Neural cell (in vitro differentiated cells): Measurements from ENCODE around the gene RPL26.

Experiments
- EP300 ChIP-seq: fragments of 450-650 bp; conservative IDR thresholded peaks from 2 replicates; pipeline ENCODE4 v1.6.1; 2014; ENCODE audit warnings: antibody characterized with exemption, mild to moderate bottlenecking, moderate library complexity; ENCODE audit not compliant: poor library complexity, severe bottlenecking
- EZH2 ChIP-seq: fragments of 200-600, 300-800 bp; shearing (Covaris generic), sonication (generic); IDR thresholded peaks from 2 replicates; pipeline ENCODE4 v1.6.1; 2014; ENCODE audit warnings: antibody characterized with exemption, low read length, borderline replicate concordance, mild to moderate bottlenecking; ENCODE audit not compliant: insufficient read depth, poor library complexity, severe bottlenecking
- POLR2AphosphoS5 ChIP-seq: IDR thresholded peaks from 2 replicates; pipeline ENCODE4 v1.6.1; 2012
- TF ChIP-seq, protein P1 (sequence below): fragments of 450-650 bp; IDR thresholded peaks from 2 replicates; pipeline ENCODE4 v1.5.1; 2014; ENCODE audit warnings: antibody characterized with exemption, mild to moderate bottlenecking, moderate library complexity; ENCODE audit not compliant: poor library complexity, severe bottlenecking

DNA sequence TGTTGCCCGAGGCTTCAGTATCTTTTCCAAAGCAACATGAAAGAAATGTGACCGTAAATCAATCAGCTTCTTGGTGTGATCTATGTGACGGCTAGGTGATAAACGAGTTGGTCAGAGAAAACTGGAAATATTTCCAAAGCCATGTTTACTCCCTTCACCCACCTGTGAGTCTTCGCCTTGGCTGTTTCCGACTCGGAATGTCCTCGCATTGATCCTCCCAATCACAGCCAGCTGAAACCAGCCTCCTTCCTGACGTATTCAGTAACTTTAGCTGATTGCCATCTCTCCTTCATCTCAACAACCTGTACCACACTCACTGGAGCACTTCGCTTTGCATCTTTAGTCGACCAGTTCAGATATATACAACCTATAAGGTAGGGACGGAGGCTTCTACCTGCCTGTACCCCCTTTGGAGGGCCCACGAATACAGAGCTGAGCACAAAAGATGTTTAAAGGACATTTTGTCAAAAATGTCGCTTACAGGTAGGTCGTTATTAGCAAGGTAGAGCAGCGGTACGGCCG lies 7.2 kb downstream of the RPL26 start:
- TF ChIP-seq, protein P1, sequence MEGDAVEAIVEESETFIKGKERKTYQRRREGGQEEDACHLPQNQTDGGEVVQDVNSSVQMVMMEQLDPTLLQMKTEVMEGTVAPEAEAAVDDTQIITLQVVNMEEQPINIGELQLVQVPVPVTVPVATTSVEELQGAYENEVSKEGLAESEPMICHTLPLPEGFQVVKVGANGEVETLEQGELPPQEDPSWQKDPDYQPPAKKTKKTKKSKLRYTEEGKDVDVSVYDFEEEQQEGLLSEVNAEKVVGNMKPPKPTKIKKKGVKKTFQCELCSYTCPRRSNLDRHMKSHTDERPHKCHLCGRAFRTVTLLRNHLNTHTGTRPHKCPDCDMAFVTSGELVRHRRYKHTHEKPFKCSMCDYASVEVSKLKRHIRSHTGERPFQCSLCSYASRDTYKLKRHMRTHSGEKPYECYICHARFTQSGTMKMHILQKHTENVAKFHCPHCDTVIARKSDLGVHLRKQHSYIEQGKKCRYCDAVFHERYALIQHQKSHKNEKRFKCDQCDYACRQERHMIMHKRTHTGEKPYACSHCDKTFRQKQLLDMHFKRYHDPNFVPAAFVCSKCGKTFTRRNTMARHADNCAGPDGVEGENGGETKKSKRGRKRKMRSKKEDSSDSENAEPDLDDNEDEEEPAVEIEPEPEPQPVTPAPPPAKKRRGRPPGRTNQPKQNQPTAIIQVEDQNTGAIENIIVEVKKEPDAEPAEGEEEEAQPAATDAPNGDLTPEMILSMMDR: no peak
- no peak for TF ChIP-seq EZH2
- no peak for TF ChIP-seq POLR2AphosphoS5
- no peak for TF ChIP-seq EP300
